AML-193 (cell line): ENCODE results near the gene ZNF524.

Experiments
- DNase-seq, 2 experiments: peaks; one replicate each; lab custom pipeline; 2025; lab: John Stamatoyannopoulos, UW

ZNF524 gene

GRCh38 chr19:55621205-55621672 is 21.2 kb downstream of the ZNF524 start:
- no peak for DNase-seq

- no peak for DNase-seq
Observed at GRCh38 chr19:55621673-55622231, 21.7 kb downstream of the ZNF524 start.

- DNase-seq: no peak
Observed at GRCh38 chr19:55622242-55622969, 22.3 kb downstream of the ZNF524 start.

GRCh38 chr19:55623130-55623529 is 23.0 kb downstream of the ZNF524 start:
- DNase-seq: no peak

- DNase-seq: no peak
Observed at GRCh38 chr19:55623561-55623960, 23.5 kb downstream of the ZNF524 start.

GRCh38 chr19:55624109-55625003 is 24.3 kb downstream of the ZNF524 start, which contains the start of gene ZNF784:
TSS of gene ZNF784 (minus strand) at chr19:55624566. CDS start at chr19:55624561, 5 bp downstream.
- DNase-seq: peak; percentile 80 to 82

- no peak for DNase-seq
Observed at GRCh38 chr19:55625004-55625326, 24.9 kb downstream of the ZNF524 start.

GRCh38 chr19:55626350-55626749 is 26.3 kb downstream of the ZNF524 start:
- no peak for DNase-seq

- peak; percentile 79 to 87 for DNase-seq
Observed at GRCh38 chr19:55632463-55632834, 32.4 kb downstream of the ZNF524 start.

- DNase-seq: no peak
Observed at GRCh38 chr19:55633861-55634260, 33.8 kb downstream of the ZNF524 start.

GRCh38 chr19:55635334-55635717 is 35.2 kb downstream of the ZNF524 start:
- DNase-seq: no peak

- DNase-seq: no peak
Observed at GRCh38 chr19:55635856-55636440, 35.9 kb downstream of the ZNF524 start.

GRCh38 chr19:55636723-55637122 is 36.6 kb downstream of the ZNF524 start:
- no peak for DNase-seq

- DNase-seq: no peak
Observed at GRCh38 chr19:55637534-55637933, 37.4 kb downstream of the ZNF524 start.

- DNase-seq: peak; percentile 23 to 38
Observed at GRCh38 chr19:55638864-55639359, 38.8 kb downstream of the ZNF524 start.

GRCh38 chr19:55640043-55640576 is 40.0 kb downstream of the ZNF524 start:
- no peak for DNase-seq

- peak; percentile 31 for DNase-seq
Observed at GRCh38 chr19:55640577-55641425, 40.7 kb downstream of the ZNF524 start, which contains the start of gene ZNF580. TSS of gene ZNF580 (plus strand) at chr19:55641002. CDS start at chr19:55642509, 1,507 bp downstream.

GRCh38 chr19:55641426-55642152 is 41.5 kb downstream of the ZNF524 start:
- DNase-seq: no peak

- DNase-seq: no peak
Observed at GRCh38 chr19:55642153-55643002, 42.3 kb downstream of the ZNF524 start.
